WTC11 (cell line): ENCODE results near the gene SPART. TPM values are rescaled to one million over a fixed set of nuclear protein-coding genes. Genes with fewer than 3 reads are reported as not detected.

Experiments
- ATAC-seq: fragments of 200-7000 bp; cut with Tn5 transposase; 2 replicates; pipeline ENCODE4 v1.10.0; 2021; ENCODE audit warnings: mild to moderate bottlenecking, moderate library complexity
- CTCF ChIA-PET: fragments of 300-600 bp; sonication (Branson Sonifier 250); formaldehyde crosslinking; loops from one replicate; lab custom pipeline; 2021; ENCODE audit warnings: antibody characterized with exemption; lab: Charles Lee
- POLR2A ChIA-PET: fragments of 350-600 bp; sonication (Branson Sonifier 250); formaldehyde crosslinking; loops from one replicate; lab custom pipeline; 2021; ENCODE audit warnings: antibody characterized with exemption; lab: Charles Lee
- DNase-seq: peaks from one replicate; pipeline ENCODE4 v3.0.0; 2021; ENCODE audit warnings: low spot score
- H3K27ac Mint-ChIP-seq: 2 replicates; pipeline ENCODE4 v1.8.0; 2021; ENCODE audit warnings: mixed read lengths
- H3K27me3 Mint-ChIP-seq: 2 replicates; pipeline ENCODE4 v1.8.0; 2021; ENCODE audit warnings: low read depth, mild to moderate bottlenecking, moderate library complexity, mixed read lengths
- H3K36me3 Mint-ChIP-seq: 2 replicates; pipeline ENCODE4 v1.8.0; 2021; ENCODE audit warnings: mixed read lengths
- H3K4me1 Mint-ChIP-seq: 2 replicates; pipeline ENCODE4 v1.8.0; 2022; ENCODE audit warnings: mixed read lengths
- H3K4me3 Mint-ChIP-seq: 2 replicates; pipeline ENCODE4 v1.8.0; 2021; ENCODE audit warnings: mild to moderate bottlenecking, moderate library complexity, mixed read lengths
- H3K9me3 Mint-ChIP-seq: 2 replicates; pipeline ENCODE4 v1.8.0; 2021; ENCODE audit warnings: mixed read lengths
- CREB1 ChIP-seq: sonication (generic); formaldehyde crosslinking; IDR thresholded peaks from 2 replicates; pipeline ENCODE4 v1.8.0; 2023; ENCODE audit warnings: mild to moderate bottlenecking, missing genetic modification reagents
- ELF4 ChIP-seq: sonication (generic); formaldehyde crosslinking; IDR thresholded peaks from 2 replicates; pipeline ENCODE4 v1.8.1; 2022; ENCODE audit warnings: low read depth, mild to moderate bottlenecking, moderate library complexity, missing genetic modification reagents
- ESRRA ChIP-seq: sonication (generic); formaldehyde crosslinking; IDR thresholded peaks from 2 replicates; pipeline ENCODE4 v1.8.1; 2022; ENCODE audit warnings: mild to moderate bottlenecking, missing genetic modification reagents, borderline replicate concordance
- FOXJ3 ChIP-seq: sonication (generic); formaldehyde crosslinking; IDR thresholded peaks from 2 replicates; pipeline ENCODE4 v1.9.0; 2021; ENCODE audit warnings: missing genetic modification reagents, mild to moderate bottlenecking, borderline replicate concordance
- FOXK1 ChIP-seq: sonication (generic); formaldehyde crosslinking; IDR thresholded peaks from 2 replicates; pipeline ENCODE4 v1.8.0; 2022; ENCODE audit warnings: mild to moderate bottlenecking, moderate library complexity, missing genetic modification reagents
- JUN ChIP-seq: sonication (generic); formaldehyde crosslinking; IDR thresholded peaks from 2 replicates; pipeline ENCODE4 v1.8.0; 2023; ENCODE audit warnings: mild to moderate bottlenecking, missing genetic modification reagents
- NFATC4 ChIP-seq: fragments of 250-450 bp; sonication (Bioruptor Pico); IDR thresholded peaks from 2 replicates; pipeline ENCODE4 v1.9.0; 2021; ENCODE audit warnings: mild to moderate bottlenecking
- NFE2L1 ChIP-seq: sonication (generic); formaldehyde crosslinking; IDR thresholded peaks from 2 replicates; pipeline ENCODE4 v1.8.1; 2023; ENCODE audit warnings: missing genetic modification reagents
- NR2C2 ChIP-seq: sonication (generic); formaldehyde crosslinking; IDR thresholded peaks from 2 replicates; pipeline ENCODE4 v1.8.0; 2022; ENCODE audit warnings: mild to moderate bottlenecking, missing genetic modification reagents
- RELA ChIP-seq: sonication (generic); formaldehyde crosslinking; IDR thresholded peaks from 2 replicates; pipeline ENCODE4 v1.8.1; 2022; ENCODE audit warnings: missing genetic modification reagents, mild to moderate bottlenecking, borderline replicate concordance
- SMAD3 ChIP-seq: sonication (generic); formaldehyde crosslinking; IDR thresholded peaks from 2 replicates; pipeline ENCODE4 v1.8.0; 2022; ENCODE audit warnings: missing genetic modification reagents, mild to moderate bottlenecking, borderline replicate concordance
- SMAD4 ChIP-seq: sonication (generic); formaldehyde crosslinking; IDR thresholded peaks from 2 replicates; pipeline ENCODE4 v1.8.0; 2022; ENCODE audit warnings: mild to moderate bottlenecking, missing genetic modification reagents
- TEAD1 ChIP-seq: sonication (generic); formaldehyde crosslinking; IDR thresholded peaks from 2 replicates; pipeline ENCODE4 v1.8.0; 2022; ENCODE audit warnings: mild to moderate bottlenecking, missing genetic modification reagents
- ZNF121 ChIP-seq: sonication (generic); formaldehyde crosslinking; IDR thresholded peaks from 2 replicates; pipeline ENCODE4 v1.8.0; 2023; ENCODE audit warnings: missing genetic modification reagents
- ZNF138 ChIP-seq: sonication (generic); formaldehyde crosslinking; conservative IDR thresholded peaks from 2 replicates; pipeline ENCODE4 v1.8.1; 2022; ENCODE audit warnings: mild to moderate bottlenecking, moderate library complexity, missing genetic modification reagents
- ZNF423 ChIP-seq: fragments of 250-450 bp; sonication (Bioruptor Pico); IDR thresholded peaks from 2 replicates; pipeline ENCODE4 v2.1.2; 2022; ENCODE audit warnings: mild to moderate bottlenecking, moderate library complexity
- total RNA-seq: library from RNA; stranded (reverse); gene quantifications from 3 replicates; pipeline ENCODE4 v1.2.3, GENCODE V29; 2021
- TF ChIP-seq, protein P1 (sequence below): sonication (generic); formaldehyde crosslinking; IDR thresholded peaks from 2 replicates; pipeline ENCODE4 v1.8.0; 2022; ENCODE audit warnings: mild to moderate bottlenecking, missing genetic modification reagents
- TF ChIP-seq, protein P2 (sequence below): fragments of 250-450 bp; sonication (Bioruptor Pico); IDR thresholded peaks from 2 replicates; pipeline ENCODE4 v1.8.0; 2021; ENCODE audit warnings: mild to moderate bottlenecking
- TF ChIP-seq, protein P3 (sequence below): sonication (generic); formaldehyde crosslinking; IDR thresholded peaks from 2 replicates; pipeline ENCODE4 v1.8.1; 2023; ENCODE audit warnings: mild to moderate bottlenecking, missing genetic modification reagents, borderline replicate concordance
- TF ChIP-seq, protein P4 (sequence below): sonication (generic); formaldehyde crosslinking; IDR thresholded peaks from 2 replicates; pipeline ENCODE4 v1.8.1; 2023; ENCODE audit warnings: mild to moderate bottlenecking, missing genetic modification reagents, moderate library complexity
- TF ChIP-seq, protein P5 (sequence below): sonication (generic); formaldehyde crosslinking; IDR thresholded peaks from 2 replicates; pipeline ENCODE4 v1.8.0; 2023; ENCODE audit warnings: missing genetic modification reagents, mild to moderate bottlenecking, borderline replicate concordance
- TF ChIP-seq, protein P6 (sequence below): sonication (generic); formaldehyde crosslinking; IDR thresholded peaks from 2 replicates; pipeline ENCODE4 v1.8.1; 2022; ENCODE audit warnings: mild to moderate bottlenecking, moderate library complexity, missing genetic modification reagents
- TF ChIP-seq, protein P7 (sequence below): sonication (generic); formaldehyde crosslinking; IDR thresholded peaks from 2 replicates; pipeline ENCODE4 v1.8.0; 2023; ENCODE audit warnings: missing genetic modification reagents

The SPART gene
- total RNA-seq, 1 experiment from 2014 or later, result 95.7 TPM

DNA sequence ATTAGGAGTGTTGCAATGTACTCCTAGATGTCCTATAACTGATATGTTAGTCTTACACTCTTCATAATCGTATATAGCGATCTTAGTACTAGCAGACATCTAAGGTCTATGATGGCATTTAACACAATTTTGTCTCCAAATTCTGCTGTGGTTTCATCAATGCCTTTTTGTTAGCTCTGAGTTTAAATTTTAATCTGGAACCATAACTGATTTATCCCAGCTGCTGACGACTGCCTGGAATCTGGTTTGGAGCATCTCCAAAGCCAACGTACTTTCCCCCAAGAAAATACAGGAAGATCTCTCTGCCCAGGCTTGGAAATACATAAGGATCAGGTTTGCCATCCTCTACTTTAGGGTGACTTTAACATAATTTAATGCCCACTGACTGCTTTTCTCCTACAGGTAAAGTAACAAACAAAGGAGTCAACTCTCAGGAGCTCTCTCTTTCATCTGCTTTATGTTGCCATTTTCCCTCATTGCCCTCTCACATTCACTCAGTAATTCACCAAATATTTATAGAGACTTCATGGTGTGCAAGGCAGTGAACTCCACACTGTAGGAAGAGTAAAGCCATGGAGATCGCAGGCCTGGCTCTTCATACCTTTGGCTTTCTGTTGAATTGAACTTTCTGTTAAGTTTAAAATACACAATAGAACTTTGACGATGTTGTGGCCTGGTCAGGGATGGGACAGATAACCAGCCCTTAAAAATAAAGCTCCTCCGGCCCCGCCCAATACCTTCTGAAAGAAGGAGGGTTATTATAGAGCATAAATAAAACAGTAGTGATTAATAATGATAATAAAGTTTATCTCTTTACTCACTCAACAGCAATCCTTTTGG is 23.3 kb upstream of the SPART start:
- peaks cover 5% of the 10 kb centered on the region for H3K4me1 Mint-ChIP-seq
- POLR2A ChIA-PET, result no interaction called here
- peaks cover 24% of the 10 kb centered on the region for H3K36me3 Mint-ChIP-seq
- ATAC-seq, result no peak
- no peak for DNase-seq
- no peak for TF ChIP-seq FOXJ3
- no peak for TF ChIP-seq TEAD1 (CRISPR knock-in tag)
- TF ChIP-seq, protein P1, sequence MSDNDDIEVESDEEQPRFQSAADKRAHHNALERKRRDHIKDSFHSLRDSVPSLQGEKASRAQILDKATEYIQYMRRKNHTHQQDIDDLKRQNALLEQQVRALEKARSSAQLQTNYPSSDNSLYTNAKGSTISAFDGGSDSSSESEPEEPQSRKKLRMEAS (CRISPR knock-in tag), result no peak
- TF ChIP-seq NFE2L1, result no peak
- TF ChIP-seq, protein P2, sequence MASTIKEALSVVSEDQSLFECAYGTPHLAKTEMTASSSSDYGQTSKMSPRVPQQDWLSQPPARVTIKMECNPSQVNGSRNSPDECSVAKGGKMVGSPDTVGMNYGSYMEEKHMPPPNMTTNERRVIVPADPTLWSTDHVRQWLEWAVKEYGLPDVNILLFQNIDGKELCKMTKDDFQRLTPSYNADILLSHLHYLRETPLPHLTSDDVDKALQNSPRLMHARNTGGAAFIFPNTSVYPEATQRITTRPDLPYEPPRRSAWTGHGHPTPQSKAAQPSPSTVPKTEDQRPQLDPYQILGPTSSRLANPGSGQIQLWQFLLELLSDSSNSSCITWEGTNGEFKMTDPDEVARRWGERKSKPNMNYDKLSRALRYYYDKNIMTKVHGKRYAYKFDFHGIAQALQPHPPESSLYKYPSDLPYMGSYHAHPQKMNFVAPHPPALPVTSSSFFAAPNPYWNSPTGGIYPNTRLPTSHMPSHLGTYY, result no peak
- TF ChIP-seq, protein P3, sequence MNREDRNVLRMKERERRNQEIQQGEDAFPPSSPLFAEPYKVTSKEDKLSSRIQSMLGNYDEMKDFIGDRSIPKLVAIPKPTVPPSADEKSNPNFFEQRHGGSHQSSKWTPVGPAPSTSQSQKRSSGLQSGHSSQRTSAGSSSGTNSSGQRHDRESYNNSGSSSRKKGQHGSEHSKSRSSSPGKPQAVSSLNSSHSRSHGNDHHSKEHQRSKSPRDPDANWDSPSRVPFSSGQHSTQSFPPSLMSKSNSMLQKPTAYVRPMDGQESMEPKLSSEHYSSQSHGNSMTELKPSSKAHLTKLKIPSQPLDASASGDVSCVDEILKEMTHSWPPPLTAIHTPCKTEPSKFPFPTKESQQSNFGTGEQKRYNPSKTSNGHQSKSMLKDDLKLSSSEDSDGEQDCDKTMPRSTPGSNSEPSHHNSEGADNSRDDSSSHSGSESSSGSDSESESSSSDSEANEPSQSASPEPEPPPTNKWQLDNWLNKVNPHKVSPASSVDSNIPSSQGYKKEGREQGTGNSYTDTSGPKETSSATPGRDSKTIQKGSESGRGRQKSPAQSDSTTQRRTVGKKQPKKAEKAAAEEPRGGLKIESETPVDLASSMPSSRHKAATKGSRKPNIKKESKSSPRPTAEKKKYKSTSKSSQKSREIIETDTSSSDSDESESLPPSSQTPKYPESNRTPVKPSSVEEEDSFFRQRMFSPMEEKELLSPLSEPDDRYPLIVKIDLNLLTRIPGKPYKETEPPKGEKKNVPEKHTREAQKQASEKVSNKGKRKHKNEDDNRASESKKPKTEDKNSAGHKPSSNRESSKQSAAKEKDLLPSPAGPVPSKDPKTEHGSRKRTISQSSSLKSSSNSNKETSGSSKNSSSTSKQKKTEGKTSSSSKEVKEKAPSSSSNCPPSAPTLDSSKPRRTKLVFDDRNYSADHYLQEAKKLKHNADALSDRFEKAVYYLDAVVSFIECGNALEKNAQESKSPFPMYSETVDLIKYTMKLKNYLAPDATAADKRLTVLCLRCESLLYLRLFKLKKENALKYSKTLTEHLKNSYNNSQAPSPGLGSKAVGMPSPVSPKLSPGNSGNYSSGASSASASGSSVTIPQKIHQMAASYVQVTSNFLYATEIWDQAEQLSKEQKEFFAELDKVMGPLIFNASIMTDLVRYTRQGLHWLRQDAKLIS (CRISPR knock-in tag), result no peak
- TF ChIP-seq FOXK1 (CRISPR knock-in tag), result no peak
- TF ChIP-seq, protein P4, sequence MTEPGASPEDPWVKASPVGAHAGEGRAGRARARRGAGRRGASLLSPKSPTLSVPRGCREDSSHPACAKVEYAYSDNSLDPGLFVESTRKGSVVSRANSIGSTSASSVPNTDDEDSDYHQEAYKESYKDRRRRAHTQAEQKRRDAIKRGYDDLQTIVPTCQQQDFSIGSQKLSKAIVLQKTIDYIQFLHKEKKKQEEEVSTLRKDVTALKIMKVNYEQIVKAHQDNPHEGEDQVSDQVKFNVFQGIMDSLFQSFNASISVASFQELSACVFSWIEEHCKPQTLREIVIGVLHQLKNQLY (CRISPR knock-in tag), result no peak
- TF ChIP-seq ZNF423, result no peak
- no peak for TF ChIP-seq SMAD4 (CRISPR knock-in tag)
- TF ChIP-seq RELA (CRISPR knock-in tag), result no peak
- no peak for TF ChIP-seq JUN (CRISPR knock-in tag)
- TF ChIP-seq CREB1 (CRISPR knock-in tag), result no peak
- TF ChIP-seq, all 79 proteins: peak for 0
- H3K4me3 Mint-ChIP-seq, result no peak overlapping the region
- CTCF ChIA-PET, result interaction anchor here (1.5 kb wide), 1 partner anchor 23 kb away, joined by 3 read pairs; no protein-coding TSS in a partner anchor
- H3K9me3 Mint-ChIP-seq, result peaks cover 20% of the 10 kb centered on the region
- no peak overlapping the region for H3K27ac Mint-ChIP-seq
- no peaks in the 10 kb centered on the region; the same call in 1 of the 2 replicates for H3K27me3 Mint-ChIP-seq

DNA sequence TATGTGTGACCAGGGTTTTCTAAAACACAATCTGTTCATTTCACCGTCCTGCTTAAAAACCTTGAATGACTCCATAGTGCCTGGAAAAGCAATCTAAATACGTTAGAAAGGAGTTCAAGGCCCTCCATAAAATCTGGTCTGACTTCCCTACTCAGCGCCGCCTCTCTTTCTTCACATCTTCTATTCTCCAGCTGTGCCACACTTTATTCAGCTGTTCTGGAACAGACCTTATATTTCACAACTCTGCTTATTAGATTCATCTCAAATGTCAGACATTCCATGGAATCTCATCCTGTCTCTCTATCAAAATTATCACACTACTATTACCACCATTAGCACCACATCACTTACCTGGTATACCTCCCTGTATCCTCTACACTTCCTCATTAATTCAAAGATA is 19.8 kb upstream of the SPART start:
- no peak for DNase-seq
- TF ChIP-seq NFATC4 (CRISPR knock-in tag) (no peak), ZNF138 (CRISPR knock-in tag) (no peak), SMAD3 (CRISPR knock-in tag) (no peak), ESRRA (CRISPR knock-in tag) (no peak), ZNF121 (no peak), NR2C2 (CRISPR knock-in tag) (no peak), ELF4 (CRISPR knock-in tag) (no peak)
- TF ChIP-seq, protein P5, sequence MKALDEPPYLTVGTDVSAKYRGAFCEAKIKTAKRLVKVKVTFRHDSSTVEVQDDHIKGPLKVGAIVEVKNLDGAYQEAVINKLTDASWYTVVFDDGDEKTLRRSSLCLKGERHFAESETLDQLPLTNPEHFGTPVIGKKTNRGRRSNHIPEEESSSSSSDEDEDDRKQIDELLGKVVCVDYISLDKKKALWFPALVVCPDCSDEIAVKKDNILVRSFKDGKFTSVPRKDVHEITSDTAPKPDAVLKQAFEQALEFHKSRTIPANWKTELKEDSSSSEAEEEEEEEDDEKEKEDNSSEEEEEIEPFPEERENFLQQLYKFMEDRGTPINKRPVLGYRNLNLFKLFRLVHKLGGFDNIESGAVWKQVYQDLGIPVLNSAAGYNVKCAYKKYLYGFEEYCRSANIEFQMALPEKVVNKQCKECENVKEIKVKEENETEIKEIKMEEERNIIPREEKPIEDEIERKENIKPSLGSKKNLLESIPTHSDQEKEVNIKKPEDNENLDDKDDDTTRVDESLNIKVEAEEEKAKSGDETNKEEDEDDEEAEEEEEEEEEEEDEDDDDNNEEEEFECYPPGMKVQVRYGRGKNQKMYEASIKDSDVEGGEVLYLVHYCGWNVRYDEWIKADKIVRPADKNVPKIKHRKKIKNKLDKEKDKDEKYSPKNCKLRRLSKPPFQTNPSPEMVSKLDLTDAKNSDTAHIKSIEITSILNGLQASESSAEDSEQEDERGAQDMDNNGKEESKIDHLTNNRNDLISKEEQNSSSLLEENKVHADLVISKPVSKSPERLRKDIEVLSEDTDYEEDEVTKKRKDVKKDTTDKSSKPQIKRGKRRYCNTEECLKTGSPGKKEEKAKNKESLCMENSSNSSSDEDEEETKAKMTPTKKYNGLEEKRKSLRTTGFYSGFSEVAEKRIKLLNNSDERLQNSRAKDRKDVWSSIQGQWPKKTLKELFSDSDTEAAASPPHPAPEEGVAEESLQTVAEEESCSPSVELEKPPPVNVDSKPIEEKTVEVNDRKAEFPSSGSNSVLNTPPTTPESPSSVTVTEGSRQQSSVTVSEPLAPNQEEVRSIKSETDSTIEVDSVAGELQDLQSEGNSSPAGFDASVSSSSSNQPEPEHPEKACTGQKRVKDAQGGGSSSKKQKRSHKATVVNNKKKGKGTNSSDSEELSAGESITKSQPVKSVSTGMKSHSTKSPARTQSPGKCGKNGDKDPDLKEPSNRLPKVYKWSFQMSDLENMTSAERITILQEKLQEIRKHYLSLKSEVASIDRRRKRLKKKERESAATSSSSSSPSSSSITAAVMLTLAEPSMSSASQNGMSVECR, result no peak
- TF ChIP-seq, protein P6, sequence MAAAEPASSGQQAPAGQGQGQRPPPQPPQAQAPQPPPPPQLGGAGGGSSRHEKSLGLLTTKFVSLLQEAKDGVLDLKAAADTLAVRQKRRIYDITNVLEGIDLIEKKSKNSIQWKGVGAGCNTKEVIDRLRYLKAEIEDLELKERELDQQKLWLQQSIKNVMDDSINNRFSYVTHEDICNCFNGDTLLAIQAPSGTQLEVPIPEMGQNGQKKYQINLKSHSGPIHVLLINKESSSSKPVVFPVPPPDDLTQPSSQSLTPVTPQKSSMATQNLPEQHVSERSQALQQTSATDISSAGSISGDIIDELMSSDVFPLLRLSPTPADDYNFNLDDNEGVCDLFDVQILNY (CRISPR knock-in tag), result no peak
- TF ChIP-seq, protein P7, sequence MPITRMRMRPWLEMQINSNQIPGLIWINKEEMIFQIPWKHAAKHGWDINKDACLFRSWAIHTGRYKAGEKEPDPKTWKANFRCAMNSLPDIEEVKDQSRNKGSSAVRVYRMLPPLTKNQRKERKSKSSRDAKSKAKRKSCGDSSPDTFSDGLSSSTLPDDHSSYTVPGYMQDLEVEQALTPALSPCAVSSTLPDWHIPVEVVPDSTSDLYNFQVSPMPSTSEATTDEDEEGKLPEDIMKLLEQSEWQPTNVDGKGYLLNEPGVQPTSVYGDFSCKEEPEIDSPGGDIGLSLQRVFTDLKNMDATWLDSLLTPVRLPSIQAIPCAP (CRISPR knock-in tag), result no peak
- no peak overlapping the region for H3K4me3 Mint-ChIP-seq
- CTCF ChIA-PET, result interaction anchor here (1.0 to 1.1 kb wide), 2 partner anchors 19 to 48 kb away, joined by 3 to 6 read pairs; no protein-coding TSS in a partner anchor
- H3K9me3 Mint-ChIP-seq, result peaks cover 8% of the 10 kb centered on the region; the same call in 1 of the 2 replicates
- peaks cover 12% of the 10 kb centered on the region for H3K36me3 Mint-ChIP-seq
- H3K4me1 Mint-ChIP-seq, result peaks cover 5% of the 10 kb centered on the region
- POLR2A ChIA-PET, result no interaction called here
- H3K27ac Mint-ChIP-seq, result no peak overlapping the region
- no peak for ATAC-seq
- no peaks in the 10 kb centered on the region for H3K27me3 Mint-ChIP-seq
